Body of pancreas (tissue), 4 donors: ENCODE results near the gene WDFY3.

Experiments
- CTCF ChIP-seq, 7 experiments: fragments of 450-650 bp in 4 of 7; fragments of 200-600 bp in 3 of 7; sonication (generic) in 3 of 7; IDR thresholded peaks; one replicate each; pipeline ENCODE4 v1.5.1; 2016 to 2019; ENCODE audit warnings: antibody characterized with exemption in 7 of 7
- POLR2A ChIP-seq, 3 donors: fragments of 450-650 bp; IDR thresholded peaks; one replicate each; pipeline ENCODE4 v1.6.1; 2016; ENCODE audit warnings: antibody characterized with exemption in 3 of 3, mild to moderate bottlenecking in 2 of 3

- no peak for TF ChIP-seq CTCF (IDR thresholded peaks at IDR 0.05)
- TF ChIP-seq POLR2A (IDR thresholded peaks at IDR 0.05), result no peak
Observed at GRCh38 chr4:84874619-84875018, 91.9 kb downstream of the WDFY3 start.
